CD4-positive, alpha-beta T cell (primary cell): ENCODE data around the gene DNAL1. TPM values are rescaled to one million over a fixed set of nuclear protein-coding genes. Genes with fewer than 3 reads are reported as not detected.

Source experiments
- ATAC-seq: fragments of 200-7000 bp; cut with Tn5 transposase; one replicate; pipeline ENCODE4 v1.10.0; 2022; ENCODE audit warnings: mild to moderate bottlenecking; ENCODE audit not compliant: poor library complexity
- CTCF ChIA-PET: fragments of 350-600 bp; sonication (Branson Sonifier 250); formaldehyde crosslinking; loops from one replicate; lab custom pipeline; 2021; ENCODE audit warnings: antibody characterized with exemption, inconsistent platforms; lab: Charles Lee
- POLR2A ChIA-PET: fragments of 350-600 bp; sonication (Branson Sonifier 250); formaldehyde crosslinking; loops from one replicate; lab custom pipeline; 2021; ENCODE audit warnings: antibody characterized with exemption, inconsistent platforms; lab: Charles Lee
- DNase-seq, 14 experiments: peaks; one replicate each; pipeline ENCODE4 v3.0.0-alpha.2; 2013 to 2020; ENCODE audit warnings: mixed read lengths in 2 of 14
- H3K27ac ChIP-seq, 2 donors: one replicate each; pipeline versions ENCODE4 v1.5.1 to v1.7.0; 2013; ENCODE audit warnings: low read length in 2 of 2, low read depth in 1 of 2, mild to moderate bottlenecking in 1 of 2
- H3K27me3 ChIP-seq, 2 experiments: 1 replicate in 1 of 2; 2 replicates in 1 of 2; pipeline versions ENCODE4 v1.6.1 to v1.7.0; 2013; ENCODE audit warnings: low read length in 2 of 2, control low read depth in 1 of 2, mild to moderate bottlenecking in 1 of 2, moderate library complexity in 1 of 2; ENCODE audit not compliant: insufficient read depth in 2 of 2, control insufficient read depth in 1 of 2
- H3K36me3 ChIP-seq: one replicate; pipeline ENCODE4 v1.6.1; 2013; ENCODE audit warnings: low read length, control low read depth; ENCODE audit not compliant: insufficient read depth
- H3K4me1 ChIP-seq: one replicate; pipeline ENCODE4 v1.6.1; 2013; ENCODE audit warnings: low read length, control low read depth; ENCODE audit not compliant: insufficient read depth
- H3K4me3 ChIP-seq: one replicate; pipeline ENCODE4 v1.5.1; 2013; ENCODE audit warnings: mild to moderate bottlenecking, low read length, moderate library complexity
- H3K9me3 ChIP-seq, 2 experiments: 1 replicate in 1 of 2; 2 replicates in 1 of 2; pipeline versions ENCODE4 v1.6.1 to v1.7.0; 2013; ENCODE audit warnings: low read length in 2 of 2, mild to moderate bottlenecking in 2 of 2, control low read depth in 1 of 2, moderate library complexity in 1 of 2; ENCODE audit not compliant: control insufficient read depth in 1 of 2, insufficient read depth in 1 of 2
- H3K27ac Mint-ChIP-seq: one replicate; pipeline ENCODE4 v1.8.0; 2020; ENCODE audit warnings: mixed read lengths
- H3K27me3 Mint-ChIP-seq: one replicate; pipeline ENCODE4 v1.8.0; 2021; ENCODE audit warnings: mixed read lengths
- H3K36me3 Mint-ChIP-seq: one replicate; pipeline ENCODE4 v1.8.0; 2021; ENCODE audit warnings: low read depth, mixed read lengths
- H3K4me1 Mint-ChIP-seq: one replicate; pipeline ENCODE4 v1.8.0; 2021; ENCODE audit warnings: low read depth, mixed read lengths
- H3K4me3 Mint-ChIP-seq: one replicate; pipeline ENCODE4 v1.8.0; 2020; ENCODE audit warnings: mild to moderate bottlenecking, mixed read lengths
- H3K9me3 Mint-ChIP-seq: one replicate; pipeline ENCODE4 v1.8.0; 2020; ENCODE audit warnings: mixed read lengths
- CTCF ChIP-seq: fragments of 200-600 bp; IDR thresholded peaks from one replicate; pipeline ENCODE4 v1.8.0; 2022; ENCODE audit warnings: antibody characterized with exemption, mild to moderate bottlenecking
- intact Hi-C, 2 experiments: fragments of 100-400 bp; cut with DNase I in 1 of 2; cut with micrococcal nuclease in 1 of 2; formaldehyde crosslinking; loops; one replicate each; pipeline versions ENCODE4 v1.15.1 to v1.9.0; 2023 to 2025; cut with DNase I, micrococcal nuclease
- total RNA-seq, 174 experiments: library from RNA in 2 of 174; stranded (reverse) in 2 of 174; gene quantifications; one replicate each; pipeline ENCODE4 v1.2.3 and lab custom pipeline; 2021 to 2026

The DNAL1 gene
- total RNA-seq, 2 experiments from 2014 or later = 2.9 to 3.7 TPM

GRCh38 chr14:73713206-73713802, 68.5 kb downstream of the DNAL1 start:
- Mint-ChIP-seq H3K27me3 (no peaks in the 10 kb centered on the region), H3K9me3 (no peaks in the 10 kb centered on the region), H3K4me1 (peaks cover 33% of the 10 kb centered on the region), H3K27ac (peak overlapping the region; percentile 92), H3K36me3 (peaks cover 51% of the 10 kb centered on the region), H3K4me3 (peak overlapping the region; percentile 96)
- Histone ChIP-seq H3K9me3 (no peaks in the 10 kb centered on the region), H3K27me3 (no peaks in the 10 kb centered on the region), H3K4me3 (peak overlapping the region; percentile 87), H3K4me1 (peaks cover 33% of the 10 kb centered on the region), H3K27ac (peak overlapping the region; percentile 63 to 77), H3K36me3 (peaks cover 19% of the 10 kb centered on the region)
- no peak for TF ChIP-seq CTCF
- ChIA-PET POLR2A (interaction anchor here (0.6 to 3.8 kb wide), 17 partner anchors 11 to 655 kb away, joined by 3 to 41 read pairs (median 6); partner anchors contain the start of genes ACOT2, ACOT4, ACOT6 and BBOF1), CTCF (interaction anchor here (1.2 to 3.5 kb wide), 2 partner anchors 16 to 32 kb away, joined by 3 to 11 read pairs; no protein-coding TSS in a partner anchor)
- DNase-seq (no peak), ATAC-seq (peak; percentile 2)
- intact Hi-C loops = loop anchor here (1.0 to 5.0 kb wide), 4 partner anchors 39 to 304 kb away; partner anchors contain the start of genes BBOF1 (in 2 of the 2), ENTPD5 (in 2 of the 2) and RIOX1 (in 1 of the 2)

DNA sequence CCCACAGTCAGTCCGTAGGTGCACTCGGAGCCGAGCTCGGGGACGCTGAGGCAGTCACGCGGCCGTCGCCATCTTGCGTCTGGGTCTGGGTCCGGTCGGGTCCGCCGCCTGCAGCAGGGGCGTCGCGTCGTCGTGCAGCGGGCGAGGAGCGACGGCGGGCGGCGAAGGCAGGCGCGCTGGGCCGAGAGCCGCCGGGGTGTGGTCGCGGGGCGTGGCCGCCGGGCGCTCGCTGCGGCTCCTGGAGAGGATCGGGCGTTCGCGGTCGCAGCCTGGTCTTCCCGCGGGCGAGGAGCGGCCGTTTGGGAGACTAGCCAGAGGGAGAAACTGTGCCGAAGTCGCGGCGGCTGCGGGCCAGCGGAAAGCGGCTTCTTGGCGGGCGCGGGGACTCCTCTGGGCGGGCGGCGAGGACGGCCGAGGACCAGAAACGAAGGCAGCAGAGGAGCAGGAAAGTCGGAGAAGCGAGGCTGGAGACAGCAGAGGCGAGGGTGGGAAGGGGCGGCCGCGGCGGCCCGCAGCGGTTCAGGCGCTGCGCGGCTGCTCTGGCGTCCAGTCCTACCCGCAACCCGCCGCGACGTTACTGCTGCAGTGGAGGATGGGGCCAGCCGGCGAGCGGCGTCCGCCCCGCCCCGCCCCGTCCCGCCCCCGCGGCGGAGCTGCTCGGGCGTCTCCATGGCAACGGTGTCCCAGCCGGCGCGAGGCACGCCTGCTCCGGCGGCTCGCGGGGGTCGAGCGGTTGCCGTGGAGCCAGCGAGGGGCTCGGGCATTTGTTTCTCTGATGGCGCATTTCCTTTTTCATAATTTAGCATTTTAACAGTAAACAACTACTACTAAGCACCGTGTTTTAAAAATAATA, 69.2 kb downstream of the DNAL1 start, which contains the start of gene PNMA1:
Gene PNMA1, minus strand, starts transcription at position 582 of the 853 bp plus-strand sequence. CDS start 745 bp downstream, outside the sequence.
- Mint-ChIP-seq H3K4me3 (peak within 1 kb of the TSS; percentile 96), H3K27ac (peak within 1 kb of the TSS; percentile 92), H3K36me3 (peaks cover 53% of the 10 kb centered on the region), H3K4me1 (peaks cover 33% of the 10 kb centered on the region), H3K9me3 (no peaks in the 10 kb centered on the region), H3K27me3 (no peaks in the 10 kb centered on the region)
- intact Hi-C loops = loop anchor here (1.0 to 5.0 kb wide), 5 partner anchors 39 to 303 kb away; partner anchors contain the start of genes BBOF1 (in 2 of the 2), ENTPD5 (in 2 of the 2) and RIOX1 (in 1 of the 2)
- H3K36me3 ChIP-seq = peaks cover 26% of the 10 kb centered on the region
- peak within 1 kb of the TSS; percentile 87 for H3K4me3 ChIP-seq
- peak; percentile 75 to 95 (median 82) for DNase-seq
- H3K9me3 ChIP-seq = no peaks in the 10 kb centered on the region
- CTCF ChIA-PET = interaction anchor here (1.2 to 3.5 kb wide), 2 partner anchors 15 to 33 kb away, joined by 3 to 11 read pairs; no protein-coding TSS in a partner anchor
- no peaks in the 10 kb centered on the region for H3K27me3 ChIP-seq
- H3K4me1 ChIP-seq = peaks cover 33% of the 10 kb centered on the region
- no peak for TF ChIP-seq CTCF
- POLR2A ChIA-PET = interaction anchor here (0.6 to 3.8 kb wide), 16 partner anchors 9 to 236 kb away, joined by 3 to 41 read pairs (median 5); partner anchors contain the start of genes ACOT4, ACOT6, COQ6 and DNAL1
- H3K27ac ChIP-seq = peak within 1 kb of the TSS; percentile 73 to 77
- ATAC-seq = peak; percentile 68

GRCh38 chr14:73714656-73715081, 69.9 kb downstream of the DNAL1 start:
- Histone ChIP-seq H3K27me3 (no peaks in the 10 kb centered on the region), H3K4me3 (peak overlapping the region; percentile 87), H3K36me3 (peaks cover 32% of the 10 kb centered on the region), H3K9me3 (no peaks in the 10 kb centered on the region), H3K27ac (peak overlapping the region; percentile 47 to 77), H3K4me1 (peaks cover 33% of the 10 kb centered on the region)
- CTCF ChIA-PET = no interaction called here
- DNase-seq (no peak), ATAC-seq (no peak)
- Mint-ChIP-seq H3K27ac (peak overlapping the region; percentile 92), H3K4me1 (peaks cover 33% of the 10 kb centered on the region), H3K4me3 (peak overlapping the region; percentile 91), H3K27me3 (no peaks in the 10 kb centered on the region), H3K36me3 (peaks cover 59% of the 10 kb centered on the region), H3K9me3 (no peaks in the 10 kb centered on the region)
- intact Hi-C loops = loop anchor here (2.0 to 5.0 kb wide), 4 partner anchors 46 to 303 kb away; partner anchors contain the start of genes BBOF1 (in 2 of the 2), ENTPD5 (in 2 of the 2), COQ6 (in 1 of the 2) and FAM161B (in 1 of the 2)
- TF ChIP-seq CTCF = no peak
- POLR2A ChIA-PET = interaction anchor here (0.6 to 3.8 kb wide), 8 partner anchors 8 to 224 kb away, joined by 3 to 41 read pairs (median 5); partner anchors contain the start of genes ACOT4, PTGR2 and RIOX1
